SK-N-MC (cell line): Measurements from ENCODE around the gene NFRKB.

Experiments
- EZH2 ChIP-seq: fragments of 200-600 bp; sonication (generic); IDR thresholded peaks from one replicate; pipeline ENCODE4 v1.6.1; 2017; ENCODE audit warnings: antibody characterized with exemption
- FOXP2 ChIP-seq: optimal IDR thresholded peaks from 2 replicates; pipeline ENCODE3; 2011; ENCODE audit warnings: mild to moderate bottlenecking, moderate library complexity; ENCODE audit not compliant: insufficient read depth; ENCODE audit errors: extremely low read length, control extremely low read depth
- POLR2AphosphoS5 ChIP-seq: IDR thresholded peaks from 2 replicates; pipeline ENCODE4 v1.6.1; 2012; ENCODE audit warnings: mild to moderate bottlenecking, low read depth, low read length, borderline replicate concordance

DNA sequence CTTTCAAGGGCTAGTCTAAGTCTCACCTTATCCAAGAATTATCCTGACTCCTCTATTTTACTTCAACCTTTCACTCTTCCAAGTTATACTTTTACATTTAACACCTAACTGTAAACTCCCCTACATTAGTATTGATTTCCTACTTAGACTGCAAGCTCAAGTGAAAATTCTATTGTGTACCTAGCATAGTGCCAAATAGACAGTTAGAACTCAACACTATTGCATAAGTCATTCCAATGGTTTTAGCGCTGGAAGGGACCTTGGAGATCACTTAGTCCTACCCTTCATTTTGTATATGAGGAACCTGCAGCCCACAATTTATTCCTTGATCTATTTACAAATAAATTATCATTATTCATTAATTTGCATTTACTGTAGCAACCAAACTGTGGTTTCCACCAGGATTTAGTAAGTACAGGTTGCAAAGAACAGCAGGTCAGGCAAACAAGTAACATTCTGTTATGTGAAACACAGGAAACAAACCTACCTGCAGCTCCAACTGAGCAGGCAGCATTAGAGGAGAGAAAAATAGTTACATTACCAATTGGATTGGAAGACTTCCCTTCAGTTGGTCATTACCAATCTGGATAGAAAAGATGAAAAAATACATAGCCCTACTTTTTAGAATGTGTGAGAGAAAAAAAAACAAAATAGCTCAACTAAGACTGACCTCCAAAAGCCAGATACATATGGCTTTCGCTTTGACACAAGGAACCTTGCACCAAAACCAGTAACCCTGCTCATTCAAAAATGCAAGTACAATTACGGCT is 33.7 kb upstream of the NFRKB start:
- no peak for TF ChIP-seq EZH2
- TF ChIP-seq POLR2AphosphoS5: no peak
- TF ChIP-seq FOXP2: no peak
